Ishikawa (cell line): Measurements from ENCODE around the gene DMPK.

Experiments used
- CREB1 ChIP-seq: IDR thresholded peaks from 2 replicates; pipeline ENCODE4 v1.6.1; 2012; ENCODE audit warnings: low read depth
- EGR1 ChIP-seq: IDR thresholded peaks from 2 replicates; pipeline ENCODE4 v1.6.1; 2012
- EP300 ChIP-seq: IDR thresholded peaks from 2 replicates; pipeline ENCODE4 v1.6.1; 2012; ENCODE audit warnings: borderline replicate concordance
- RAD21 ChIP-seq: IDR thresholded peaks from 2 replicates; pipeline ENCODE4 v1.6.1; 2012; ENCODE audit warnings: low read depth
- TAF1 ChIP-seq: IDR thresholded peaks from 2 replicates; pipeline ENCODE4 v1.6.1; 2012; ENCODE audit warnings: low read depth, mild to moderate bottlenecking
- TEAD4 ChIP-seq: IDR thresholded peaks from 2 replicates; pipeline ENCODE4 v1.6.1; 2012
- YY1 ChIP-seq: IDR thresholded peaks from 2 replicates; pipeline ENCODE4 v1.6.1; 2012; ENCODE audit warnings: low read depth
- ZBTB7A ChIP-seq: IDR thresholded peaks from 2 replicates; pipeline ENCODE4 v1.6.1; 2012; ENCODE audit warnings: low read depth
- TF ChIP-seq, protein P1 (sequence below): IDR thresholded peaks from 2 replicates; pipeline ENCODE4 v1.6.1; 2012

DNA sequence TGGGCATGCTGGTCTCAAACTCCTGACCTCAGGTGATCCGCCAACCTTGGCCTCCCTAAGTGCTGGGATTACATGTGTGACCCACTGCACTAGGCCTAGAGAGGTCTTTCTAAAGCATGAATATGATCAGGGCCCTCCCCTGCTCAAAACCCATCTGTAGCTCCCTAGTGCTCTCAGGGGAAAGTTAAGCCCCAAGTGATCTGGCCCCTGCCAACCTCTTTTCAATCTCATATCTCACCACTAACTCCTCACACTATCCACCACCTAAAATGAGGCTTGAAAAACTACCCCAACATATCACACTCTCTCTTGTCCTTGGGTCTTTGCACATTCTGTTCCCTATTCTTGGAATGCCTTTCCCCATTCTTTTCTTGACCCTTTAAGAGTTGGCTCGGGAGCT lies 12.3 kb upstream of the DMPK start:
- TF ChIP-seq YY1 (no peak), EP300 (no peak), ZBTB7A (no peak), RAD21 (no peak), TEAD4 (no peak), TAF1 (no peak), CREB1 (no peak), EGR1 (no peak)
- TF ChIP-seq, protein P1, sequence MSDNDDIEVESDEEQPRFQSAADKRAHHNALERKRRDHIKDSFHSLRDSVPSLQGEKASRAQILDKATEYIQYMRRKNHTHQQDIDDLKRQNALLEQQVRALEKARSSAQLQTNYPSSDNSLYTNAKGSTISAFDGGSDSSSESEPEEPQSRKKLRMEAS = no peak
